ENCODE measurements around the gene CRIP1.

The CRIP1 gene

DNA sequence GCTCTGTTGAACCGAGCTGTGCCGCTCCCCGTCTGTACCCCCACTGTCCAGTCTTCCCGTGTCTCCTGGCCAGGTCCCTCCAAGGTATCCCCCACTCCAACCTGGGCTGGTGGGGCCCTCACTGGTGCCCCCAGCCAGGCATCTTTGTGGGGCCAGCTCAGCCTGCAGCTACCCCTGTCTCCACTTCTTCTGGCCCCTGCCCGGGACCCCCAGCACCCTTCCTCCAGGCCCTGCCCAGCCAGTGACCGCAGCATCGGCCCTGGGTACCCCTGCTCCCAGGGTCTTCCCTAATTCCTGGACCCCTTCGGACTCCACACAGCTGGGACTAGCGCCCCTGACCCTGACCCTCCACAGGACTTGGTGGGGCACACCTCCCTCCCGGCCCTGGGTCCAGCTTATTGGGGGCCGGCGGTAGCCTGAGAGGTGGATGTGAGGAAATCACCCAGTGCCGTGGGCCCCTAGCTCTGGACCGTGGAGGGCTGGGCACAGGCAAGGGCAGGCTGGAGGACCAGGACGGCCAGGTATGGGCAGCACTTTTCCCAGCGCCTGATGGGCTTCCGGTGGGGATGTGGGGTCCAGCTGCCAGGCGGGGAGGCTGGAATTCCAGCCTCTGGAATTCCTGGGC lies 4.1 kb upstream of the CRIP1 start:
- no peak for DNase-seq

- DNase-seq: no peak
Measured at GRCh38 chr14:105483300-105484068, 3.2 kb upstream of the CRIP1 start.

DNA sequence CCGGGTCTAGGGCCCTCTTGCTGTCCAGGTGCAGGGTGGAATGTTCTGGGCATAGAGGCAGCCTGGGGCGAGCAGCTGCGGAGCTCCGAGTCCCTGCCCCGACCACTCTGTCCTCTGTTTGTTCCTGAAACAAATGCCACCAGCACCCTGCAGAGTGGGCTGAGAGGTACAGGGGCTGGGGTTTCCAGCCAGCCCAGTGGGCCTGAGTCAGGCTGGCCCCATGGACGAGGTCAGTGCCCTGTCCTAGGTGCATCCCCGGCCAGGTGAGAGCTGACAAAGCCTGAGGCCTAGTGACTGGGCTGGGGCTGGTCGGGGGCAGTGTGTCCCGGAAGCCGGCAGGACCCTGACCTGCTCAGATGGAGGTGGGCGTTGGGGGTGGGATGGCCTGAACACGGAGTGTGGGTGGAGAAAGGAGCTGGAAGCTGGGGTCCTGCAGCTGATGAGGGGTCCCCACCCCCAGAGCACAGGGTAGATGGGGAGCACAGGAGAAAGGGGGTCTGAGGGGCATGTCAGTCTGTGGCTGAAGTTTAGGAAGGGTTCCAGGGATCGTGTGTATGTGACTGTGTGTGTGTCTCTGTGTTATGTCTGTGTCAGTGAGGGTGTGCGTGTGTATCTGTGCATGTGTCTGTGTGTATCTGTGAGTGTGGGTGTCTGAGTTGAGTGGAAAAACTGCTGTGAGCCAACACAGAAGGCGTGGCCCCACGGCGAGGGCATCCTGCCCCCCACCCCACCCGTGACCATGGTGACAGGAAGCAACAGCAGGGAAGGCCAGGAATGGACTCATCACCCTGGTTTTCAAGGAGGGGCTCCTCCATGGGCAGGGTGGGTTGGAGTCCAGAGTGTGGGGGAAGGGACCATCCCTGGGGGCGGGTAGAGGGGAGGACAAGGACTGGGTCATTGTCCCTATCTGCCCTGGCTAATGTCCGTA lies 2.4 kb upstream of the CRIP1 start:
- DNase-seq: peak; percentile 54

DNA sequence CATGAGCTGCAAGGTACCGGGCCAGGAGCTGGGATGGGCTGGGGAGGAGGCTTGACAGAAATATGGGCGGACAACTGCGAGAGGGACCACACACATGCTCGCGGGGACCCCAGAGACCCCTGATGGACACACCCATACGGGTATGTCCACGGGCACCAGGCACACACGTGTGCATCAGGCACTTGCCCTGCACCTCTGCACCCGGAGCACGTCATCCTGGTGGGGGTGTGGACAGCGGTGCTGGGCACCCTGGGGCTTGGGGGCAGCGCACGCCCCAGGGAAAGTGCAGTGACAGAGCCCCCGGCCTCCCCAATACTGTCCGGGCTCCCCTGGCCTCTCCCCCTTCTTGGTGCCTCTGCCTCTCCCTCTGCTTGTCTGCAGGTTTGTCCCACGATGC lies 1.7 kb upstream of the CRIP1 start:
- no peak for DNase-seq

- DNase-seq: peak; percentile 47
Measured at GRCh38 chr14:105485739-105486162, 935 bp upstream of the CRIP1 start.

DNA sequence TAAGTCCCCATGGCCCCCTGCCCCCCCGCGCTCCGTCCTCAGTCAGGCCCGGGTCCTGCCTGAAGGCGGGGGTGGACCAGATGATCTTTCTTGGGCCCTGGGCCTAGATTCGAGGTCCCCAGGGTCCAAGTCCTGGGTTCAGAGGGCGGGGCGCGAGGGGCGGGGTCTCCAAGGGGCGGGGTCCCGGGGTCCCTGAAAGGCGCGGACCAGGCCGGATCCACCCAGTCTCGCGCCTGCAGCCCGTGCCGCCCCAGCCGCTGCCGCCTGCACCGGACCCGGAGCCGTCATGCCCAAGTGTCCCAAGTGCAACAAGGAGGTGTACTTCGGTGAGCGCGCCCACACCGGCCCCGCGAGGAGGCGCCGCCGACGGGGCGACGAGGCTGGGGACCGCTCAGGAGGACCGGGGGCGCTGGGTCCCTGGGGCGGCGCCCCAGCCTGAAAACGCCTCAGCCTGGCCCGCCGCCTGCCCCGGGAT lies 325 bp downstream of the CRIP1 start:
- peak; percentile 52 for DNase-seq

GRCh38 chr14:105487449-105487985 lies 831 bp downstream of the CRIP1 start:
- DNase-seq: peak; percentile 57

- no peak for DNase-seq
Measured at GRCh38 chr14:105487986-105488777, 1.5 kb downstream of the CRIP1 start.

DNA sequence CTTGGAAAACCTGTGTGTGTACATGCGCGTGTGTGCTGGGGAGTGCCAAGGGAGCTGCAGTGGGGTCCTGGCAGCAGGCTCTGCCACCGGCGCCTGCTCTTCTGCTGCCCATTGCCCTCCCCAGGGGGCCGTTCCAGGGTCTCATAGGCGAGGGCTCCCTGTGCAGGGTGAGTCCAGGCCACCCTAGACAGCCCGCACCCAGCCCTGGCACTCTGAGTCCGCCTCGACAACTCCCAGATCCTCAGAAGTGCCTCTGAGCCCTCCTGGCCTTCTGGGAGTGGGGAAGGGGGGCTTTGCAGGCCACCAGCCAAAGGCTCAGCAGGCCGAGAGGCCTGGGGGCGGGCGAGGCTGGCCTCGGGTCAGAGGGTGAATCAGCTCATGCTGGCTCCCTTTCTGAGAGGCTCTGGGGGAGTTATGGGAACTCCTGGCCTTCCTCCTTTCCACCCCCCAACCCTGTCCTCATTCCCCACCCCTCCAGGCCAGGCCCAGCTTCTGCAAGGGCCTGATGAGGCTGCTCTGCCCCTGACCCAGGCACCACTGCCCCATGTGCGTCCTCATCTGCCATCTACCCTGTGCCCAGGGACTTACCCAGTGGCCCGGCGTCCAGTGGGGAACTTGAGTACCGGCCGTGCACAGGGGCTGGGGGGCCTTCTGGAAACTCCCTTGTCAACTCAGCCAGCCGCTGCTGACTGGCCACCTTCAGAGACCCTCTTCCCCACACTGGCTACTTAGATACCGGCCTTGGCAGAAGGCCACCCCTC lies 2.3 kb downstream of the CRIP1 start:
- DNase-seq: no peak

- peak; percentile 87 for DNase-seq
Measured at GRCh38 chr14:105489542-105490266, 3.0 kb downstream of the CRIP1 start.

GRCh38 chr14:105490267-105490571 lies 3.5 kb downstream of the CRIP1 start:
- DNase-seq: no peak

DNA sequence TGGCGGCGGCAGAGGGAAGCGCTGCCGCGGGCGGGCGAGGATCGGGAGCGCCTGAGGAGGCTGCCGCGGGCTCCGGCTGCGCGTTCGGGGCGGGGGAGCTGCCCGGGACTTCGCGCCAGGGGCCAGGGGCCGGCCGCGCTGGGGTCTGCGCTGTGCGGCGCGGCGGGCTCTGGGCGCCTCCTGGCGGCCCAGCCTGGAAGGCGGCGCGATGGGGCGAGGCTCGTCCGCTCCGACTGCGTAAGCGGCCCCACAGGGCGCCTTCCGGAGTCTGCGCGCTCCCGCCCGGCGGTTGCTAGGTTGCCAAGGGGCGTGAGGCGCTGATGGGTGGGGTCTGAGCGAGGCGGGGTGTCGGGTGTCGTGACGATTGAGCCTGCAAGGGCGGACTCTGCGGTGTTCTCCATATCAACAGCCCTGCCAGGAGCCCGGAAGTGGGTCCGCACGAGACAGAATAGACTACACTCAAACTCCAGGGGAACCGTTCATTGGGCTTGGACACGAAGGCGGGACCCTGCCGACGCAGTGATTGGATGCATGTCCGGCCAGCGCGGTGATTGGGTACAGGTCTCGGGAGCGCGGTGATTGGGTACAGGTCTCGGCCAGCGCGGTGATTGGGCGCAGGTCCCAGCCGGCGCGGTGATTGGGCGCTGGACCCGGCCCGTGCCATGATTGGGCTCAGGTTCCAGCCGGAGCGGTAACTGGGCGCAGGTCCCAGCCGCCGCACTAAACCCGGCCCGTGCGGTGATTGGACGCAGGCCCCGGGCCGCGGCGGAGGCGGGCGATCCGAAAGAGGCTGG lies 4.1 kb downstream of the CRIP1 start, which contains the start of gene TEDC1:
TSS of gene TEDC1 (plus strand) at position 675 of the 794 bp plus-strand sequence. CDS start 130 bp downstream, outside the sequence.
- DNase-seq: peak; percentile 99

GRCh38 chr14:105491366-105491973 lies 4.8 kb downstream of the CRIP1 start:
- DNase-seq: peak; percentile 87

DNA sequence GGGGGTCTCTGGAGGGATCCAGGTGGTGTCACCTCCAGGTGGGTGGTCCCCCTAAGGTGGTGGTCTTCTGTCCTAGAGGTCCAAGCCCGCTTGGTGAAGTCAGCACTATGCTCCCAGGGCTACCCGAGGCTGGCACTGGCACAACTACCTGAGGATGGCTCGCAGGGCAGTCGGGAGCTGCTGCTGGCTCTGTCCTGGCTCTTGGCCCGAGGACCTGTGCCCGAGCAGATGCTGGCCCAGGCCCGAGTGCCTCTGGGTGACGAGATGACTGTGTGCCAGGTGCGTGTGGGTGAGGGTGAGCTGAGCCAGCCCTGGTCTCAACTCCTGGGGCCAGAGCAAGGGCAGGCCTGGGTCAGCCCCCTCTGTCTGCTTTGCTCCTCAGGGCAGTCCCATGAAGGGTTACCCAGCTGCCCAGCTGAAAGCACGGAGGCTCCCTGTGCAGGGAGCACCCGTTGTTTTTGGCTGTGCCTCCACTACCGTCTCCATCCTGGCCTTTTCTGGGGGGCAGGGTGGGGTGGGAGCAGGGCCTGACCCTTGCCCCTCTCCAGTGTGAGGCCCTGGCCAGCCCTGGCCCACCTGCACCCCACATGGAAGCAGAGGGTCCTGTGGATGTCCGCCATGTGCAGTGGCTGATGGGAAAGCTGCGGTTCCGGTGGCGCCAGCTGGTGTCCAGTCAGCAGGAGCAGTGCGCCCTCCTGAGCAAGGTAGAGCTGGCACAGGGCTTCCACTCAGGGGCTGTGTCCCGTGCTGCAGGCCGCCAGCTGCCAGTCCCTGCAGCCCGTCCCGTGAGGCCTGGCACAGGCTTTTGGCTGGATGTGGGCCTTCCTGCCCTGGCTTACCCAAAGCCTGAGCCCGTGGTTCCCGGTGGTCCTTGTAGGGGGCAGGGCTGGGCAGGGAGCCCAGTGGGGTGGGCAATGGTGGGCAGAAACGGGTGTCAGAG lies 5.6 kb downstream of the CRIP1 start:
- no peak for DNase-seq

GRCh38 chr14:105492971-105493871 lies 6.5 kb downstream of the CRIP1 start:
- DNase-seq: no peak

DNA sequence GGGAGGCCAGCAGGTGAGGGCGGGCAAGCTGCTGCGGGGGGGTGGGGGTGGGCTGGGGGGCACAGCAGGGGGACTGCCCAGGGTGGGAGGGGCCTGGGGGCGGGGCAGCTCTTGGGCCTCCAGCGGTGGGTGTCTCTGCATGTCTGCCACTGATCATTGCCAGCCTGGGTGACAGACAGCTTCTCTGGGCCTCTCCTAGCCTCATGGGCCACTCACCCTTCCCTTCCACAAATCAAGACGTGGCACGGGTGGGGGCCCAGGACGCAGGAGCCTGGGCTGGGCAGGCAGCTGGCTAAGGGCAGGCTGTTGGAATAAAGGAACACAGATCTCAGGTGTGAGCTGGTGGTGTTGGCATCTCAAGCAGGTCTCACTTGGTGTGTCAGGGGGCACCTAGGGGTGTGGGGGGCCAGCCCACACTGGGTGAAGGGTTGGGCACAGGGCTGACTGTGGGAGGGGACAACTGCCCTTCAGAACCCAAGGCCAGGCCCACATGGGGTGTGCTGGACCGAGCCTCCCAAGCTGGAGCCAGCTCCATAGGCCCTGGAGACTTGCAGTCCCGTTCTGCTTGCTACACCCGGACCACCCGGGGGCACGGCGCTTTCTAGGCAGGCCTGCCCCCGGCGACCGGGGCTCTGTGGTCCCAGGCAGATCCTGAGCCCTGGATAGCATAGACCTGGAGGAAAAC lies 7.4 kb downstream of the CRIP1 start:
- DNase-seq: no peak

DNA sequence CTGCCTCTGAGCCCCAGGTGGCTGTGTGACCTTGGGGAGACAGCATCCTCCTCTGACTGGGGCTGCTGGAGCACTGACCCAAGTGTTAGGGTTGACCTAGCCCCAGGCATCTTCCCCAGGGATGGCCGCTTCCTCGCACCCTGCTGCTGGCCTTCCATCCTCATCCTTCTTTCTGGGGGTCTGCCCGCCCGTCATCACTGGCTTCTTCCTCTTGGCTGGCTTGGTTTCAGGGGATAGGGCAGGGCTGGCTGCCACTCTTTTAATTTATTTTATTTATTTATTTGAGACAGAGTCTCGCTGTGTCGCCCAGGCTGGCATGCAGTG lies 7.9 kb downstream of the CRIP1 start:
- no peak for DNase-seq

All from stimulated activated CD4-positive, alpha-beta T cell treated with anti-CD3 and anti-CD28 coated beads, Interleukin-4, amount 100 ng/mL, for 24 hours (primary cell).